Measurements from ENCODE around the gene SIN3A. TPM values are rescaled to one million over a fixed set of nuclear protein-coding genes. Genes with fewer than 3 reads are reported as not detected.
A peak's percentile ranks its signal among the peaks of the same experiment; 100 is the strongest.

Gene SIN3A
- total and polyA plus RNA-seq, 2 donors from 2014 or later = 9.2 to 74.3 TPM

GRCh38 chr15:75380773-75381172 lies 70.7 kb downstream of the SIN3A start:
- peaks cover 11 to 42% (median 30%) of the 10 kb centered on the region in 3 donors for H3K36me3 ChIP-seq (ENCODE audit: control insufficient read depth in 2 of 3, insufficient read depth in 3 of 3, low read length in 3 of 3)

DNA sequence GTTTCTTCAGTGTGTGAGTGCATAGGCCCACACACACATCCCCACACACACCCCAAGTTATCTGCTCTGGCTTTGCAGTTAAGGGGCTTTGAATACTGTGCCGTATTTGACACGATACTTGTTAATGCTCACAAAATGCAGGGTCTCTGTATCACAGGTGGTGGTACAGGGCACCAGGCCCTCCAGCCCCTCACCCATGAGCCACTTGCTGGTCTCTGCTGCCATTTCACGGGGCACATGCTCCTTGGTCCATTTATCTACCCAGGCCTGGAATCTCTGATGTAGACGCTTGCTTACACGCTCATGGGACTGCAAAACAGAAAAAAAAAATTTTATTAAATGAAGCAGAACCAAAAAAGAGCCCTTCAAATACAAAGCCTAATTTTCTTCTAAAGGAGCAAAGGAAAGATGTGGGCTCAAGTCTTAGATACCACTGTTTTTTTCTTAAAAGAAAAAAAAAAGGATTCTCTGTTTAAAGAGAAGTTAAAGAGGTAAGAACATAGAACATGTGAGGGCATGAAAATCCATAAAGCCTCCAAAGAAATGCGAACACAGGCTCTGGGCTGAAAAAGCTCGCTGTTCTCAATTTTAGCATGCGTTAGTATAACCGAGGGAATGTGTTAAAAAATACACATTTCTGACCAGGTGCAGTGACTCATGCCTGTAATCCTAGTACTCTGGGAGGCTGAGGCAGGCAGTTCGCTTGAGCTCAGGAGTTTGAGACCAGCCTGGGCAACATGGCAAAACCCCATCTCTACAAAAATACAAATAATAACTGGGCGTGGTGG lies 79.4 kb downstream of the SIN3A start:
- Histone ChIP-seq H3K36me3 (ENCODE audit: control insufficient read depth in 2 of 3, insufficient read depth in 3 of 3, low read length in 3 of 3) (peaks cover 13 to 49% (median 32%) of the 10 kb centered on the region in 3 donors), H3K9ac (ENCODE audit: low read length in 3 of 3) (no peak overlapping the region), H3K9me3 (ENCODE audit: control insufficient read depth in 2 of 3, insufficient read depth in 1 of 3, low read length in 3 of 3) (no peaks in the 10 kb centered on the region), H3K27ac (ENCODE audit: low read depth in 2 of 2, low read length in 2 of 2) (no peak overlapping the region), H3K4me1 (ENCODE audit: control insufficient read depth in 2 of 3, insufficient read depth in 2 of 3, low read depth in 1 of 3, low read length in 3 of 3) (peaks cover 4 to 17% (median 13%) of the 10 kb centered on the region in 3 donors), H3K4me3 (ENCODE audit: low read length in 3 of 3) (no peak overlapping the region), H3K27me3 (ENCODE audit: control insufficient read depth, insufficient read depth, low read length) (no peaks in the 10 kb centered on the region)
- TF ChIP-seq, protein P1, sequence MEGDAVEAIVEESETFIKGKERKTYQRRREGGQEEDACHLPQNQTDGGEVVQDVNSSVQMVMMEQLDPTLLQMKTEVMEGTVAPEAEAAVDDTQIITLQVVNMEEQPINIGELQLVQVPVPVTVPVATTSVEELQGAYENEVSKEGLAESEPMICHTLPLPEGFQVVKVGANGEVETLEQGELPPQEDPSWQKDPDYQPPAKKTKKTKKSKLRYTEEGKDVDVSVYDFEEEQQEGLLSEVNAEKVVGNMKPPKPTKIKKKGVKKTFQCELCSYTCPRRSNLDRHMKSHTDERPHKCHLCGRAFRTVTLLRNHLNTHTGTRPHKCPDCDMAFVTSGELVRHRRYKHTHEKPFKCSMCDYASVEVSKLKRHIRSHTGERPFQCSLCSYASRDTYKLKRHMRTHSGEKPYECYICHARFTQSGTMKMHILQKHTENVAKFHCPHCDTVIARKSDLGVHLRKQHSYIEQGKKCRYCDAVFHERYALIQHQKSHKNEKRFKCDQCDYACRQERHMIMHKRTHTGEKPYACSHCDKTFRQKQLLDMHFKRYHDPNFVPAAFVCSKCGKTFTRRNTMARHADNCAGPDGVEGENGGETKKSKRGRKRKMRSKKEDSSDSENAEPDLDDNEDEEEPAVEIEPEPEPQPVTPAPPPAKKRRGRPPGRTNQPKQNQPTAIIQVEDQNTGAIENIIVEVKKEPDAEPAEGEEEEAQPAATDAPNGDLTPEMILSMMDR (IDR thresholded peaks at IDR 0.05; ENCODE audit: borderline replicate concordance, extremely low read depth, insufficient read depth) = no peak
- intact Hi-C loops (cut with DNase I) = no loop called here
- DNase-seq (no peak), FAIRE-seq (no peak)

More at GRCh38 chr15:75380773-75381172, 70.7 kb downstream of the SIN3A start:
- Histone ChIP-seq H3K9ac (ENCODE audit: low read length in 3 of 3) (no peak overlapping the region), H3K9me3 (ENCODE audit: control insufficient read depth in 2 of 3, insufficient read depth in 1 of 3, low read length in 3 of 3) (no peaks in the 10 kb centered on the region), H3K27ac (ENCODE audit: low read depth in 2 of 2, low read length in 2 of 2) (no peak overlapping the region), H3K4me1 (ENCODE audit: control insufficient read depth in 2 of 3, insufficient read depth in 2 of 3, low read depth in 1 of 3, low read length in 3 of 3) (no peaks in the 10 kb centered on the region), H3K4me3 (ENCODE audit: low read length in 3 of 3) (no peak overlapping the region), H3K27me3 (ENCODE audit: control insufficient read depth, insufficient read depth, low read length) (no peaks in the 10 kb centered on the region)
- TF ChIP-seq, protein P1 (IDR thresholded peaks at IDR 0.05; ENCODE audit: borderline replicate concordance, extremely low read depth, insufficient read depth) = no peak
- intact Hi-C loops (cut with DNase I) = no loop called here
- no peak for DNase-seq
- no peak for FAIRE-seq

GRCh38 chr15:75371486-75371885 lies 80.0 kb downstream of the SIN3A start:
- peaks cover 4 to 17% (median 15%) of the 10 kb centered on the region in 3 donors for H3K4me1 ChIP-seq (ENCODE audit: control insufficient read depth in 2 of 3, insufficient read depth in 2 of 3, low read depth in 1 of 3, low read length in 3 of 3)
- peak overlapping the region in 1 of 3 donors; percentile 23 for H3K9ac ChIP-seq (ENCODE audit: low read length in 3 of 3)
- H3K27ac ChIP-seq (ENCODE audit: low read depth in 2 of 2, low read length in 2 of 2) = no peak overlapping the region
- intact Hi-C loops (cut with DNase I) = no loop called here
- DNase-seq (no peak), FAIRE-seq (no peak)
- H3K36me3 ChIP-seq (ENCODE audit: control insufficient read depth in 2 of 3, insufficient read depth in 3 of 3, low read length in 3 of 3) = peaks cover 15 to 53% (median 33%) of the 10 kb centered on the region in 3 donors
- no peaks in the 10 kb centered on the region for H3K27me3 ChIP-seq (ENCODE audit: control insufficient read depth, insufficient read depth, low read length)
- no peak overlapping the region for H3K4me3 ChIP-seq (ENCODE audit: low read length in 3 of 3)
- no peaks in the 10 kb centered on the region for H3K9me3 ChIP-seq (ENCODE audit: control insufficient read depth in 2 of 3, insufficient read depth in 1 of 3, low read length in 3 of 3)
- TF ChIP-seq, protein P1 (IDR thresholded peaks at IDR 0.05; ENCODE audit: borderline replicate concordance, extremely low read depth, insufficient read depth) = no peak
